ENCODE results near the gene GPER1. TPM values are rescaled to one million over a fixed set of nuclear protein-coding genes. Genes with fewer than 3 reads are reported as not detected.

GPER1 gene
- total and polyA plus RNA-seq, 7 donors: 3.5 to 15.8 (median 4.6) TPM

- Histone ChIP-seq H3K9me3 (no peaks in the 10 kb centered on the region), H3K4me3 (peak overlapping the region; percentile 57 to 86 (median 68)), H3K36me3 (no peaks in the 10 kb centered on the region), H3K27me3 (no peaks in the 10 kb centered on the region), H3K27ac (no peak overlapping the region), H3K4me1 (peaks cover 0 to 19% (median 16%) of the 10 kb centered on the region in 4 donors)
- WGBS, 2 donors: 18 to 26% methylated on average over 9 of the region's 9 CpGs
- TF ChIP-seq POLR2A (IDR thresholded peaks at IDR 0.05) (no peak), CTCF (IDR thresholded peaks at IDR 0.05) (no peak), POLR2AphosphoS5 (IDR thresholded peaks at IDR 0.05) (no peak), EP300 (IDR thresholded peaks at IDR 0.05) (no peak)
- DNase-seq: peak; percentile 27
- intact Hi-C loops (cut with DNase I): loop anchor here (5.0 kb wide), 1 partner anchor 50 kb away; the partner anchor contains the start of gene GPER1
These were observed 49.1 kb downstream of the GPER1 start for GRCh38 chr7:1136841-1137516.

- peaks cover 0 to 19% (median 16%) of the 10 kb centered on the region in 4 donors for H3K4me1 ChIP-seq
- DNase-seq: peak; percentile 68
- whole genome bisulfite sequencing, 2 donors: 6 to 7% methylated on average over 51 of the region's 51 CpGs
- TF ChIP-seq POLR2A (IDR thresholded peaks at IDR 0.05) (no peak), CTCF (IDR thresholded peaks at IDR 0.05) (no peak), POLR2AphosphoS5 (IDR thresholded peaks at IDR 0.05) (no peak), EP300 (IDR thresholded peaks at IDR 0.05) (no peak)
- peak overlapping the region; percentile 57 to 86 (median 68) for H3K4me3 ChIP-seq
- peak overlapping the region; percentile 74 to 90 (median 81) for H3K27ac ChIP-seq
- no peaks in the 10 kb centered on the region for H3K27me3 ChIP-seq
- no peaks in the 10 kb centered on the region for H3K9me3 ChIP-seq
- intact Hi-C loops (cut with DNase I): loop anchor here (5.0 kb wide), 1 partner anchor 50 kb away; the partner anchor contains the start of gene GPER1
- no peaks in the 10 kb centered on the region for H3K36me3 ChIP-seq
These were observed 49.7 kb downstream of the GPER1 start for GRCh38 chr7:1137517-1138167.

GRCh38 chr7:1140476-1141104, 52.7 kb downstream of the GPER1 start:
- Histone ChIP-seq H3K27me3 (no peaks in the 10 kb centered on the region), H3K9me3 (no peaks in the 10 kb centered on the region), H3K27ac (no peak overlapping the region), H3K4me3 (no peak overlapping the region), H3K4me1 (peaks cover 0 to 27% (median 19%) of the 10 kb centered on the region in 4 donors), H3K36me3 (no peaks in the 10 kb centered on the region)
- no peak for TF ChIP-seq EP300 (IDR thresholded peaks at IDR 0.05)
- no peak for TF ChIP-seq CTCF (IDR thresholded peaks at IDR 0.05)
- TF ChIP-seq POLR2A (IDR thresholded peaks at IDR 0.05): no peak
- no peak for TF ChIP-seq POLR2AphosphoS5 (IDR thresholded peaks at IDR 0.05)
- no peak for DNase-seq
- WGBS, 2 donors: 66 to 88% methylated on average over 4 of the region's 4 CpGs
- intact Hi-C loops (cut with DNase I): no loop called here

- Histone ChIP-seq H3K9me3 (no peaks in the 10 kb centered on the region), H3K36me3 (no peaks in the 10 kb centered on the region), H3K27me3 (no peaks in the 10 kb centered on the region), H3K27ac (no peak overlapping the region), H3K4me1 (peaks cover 0 to 25% (median 18%) of the 10 kb centered on the region in 4 donors), H3K4me3 (no peak overlapping the region)
- DNase-seq: no peak
- intact Hi-C loops (cut with DNase I): no loop called here
- TF ChIP-seq POLR2A (IDR thresholded peaks at IDR 0.05) (no peak), CTCF (IDR thresholded peaks at IDR 0.05) (no peak), POLR2AphosphoS5 (IDR thresholded peaks at IDR 0.05) (no peak), EP300 (IDR thresholded peaks at IDR 0.05) (no peak)
- 73 to 88% methylated on average over 6 of the region's 6 CpGs for WGBS, 2 donors
These were observed 53.7 kb downstream of the GPER1 start for GRCh38 chr7:1141651-1142050.

Data from sigmoid colon (tissue), 7 donors.